Astrocyte of the spinal cord (primary cell): Measurements from ENCODE around the gene FTO.
A peak's percentile ranks its signal among the peaks of the same experiment; 100 is the strongest.

Source experiments
- DNase-seq: peaks from one replicate; pipeline ENCODE4 v3.0.0; 2011; ENCODE audit warnings: low read depth, low spot score
- H3K4me3 ChIP-seq: 2 replicates; pipeline ENCODE4 v1.5.1; 2011; ENCODE audit warnings: low read depth, mild to moderate bottlenecking, low read length, moderate library complexity
- in situ Hi-C: cut with HindIII; loops from 2 replicates; pipeline ENCODE4 v1.10.0; 2017; ENCODE audit warnings: low sequenced_read_pairs
- TF ChIP-seq, protein P1 (sequence below): IDR thresholded peaks from 2 replicates; pipeline ENCODE4 v1.5.1; 2012; ENCODE audit warnings: low read depth, mild to moderate bottlenecking, low read length, inconsistent platforms

Gene FTO

DNA sequence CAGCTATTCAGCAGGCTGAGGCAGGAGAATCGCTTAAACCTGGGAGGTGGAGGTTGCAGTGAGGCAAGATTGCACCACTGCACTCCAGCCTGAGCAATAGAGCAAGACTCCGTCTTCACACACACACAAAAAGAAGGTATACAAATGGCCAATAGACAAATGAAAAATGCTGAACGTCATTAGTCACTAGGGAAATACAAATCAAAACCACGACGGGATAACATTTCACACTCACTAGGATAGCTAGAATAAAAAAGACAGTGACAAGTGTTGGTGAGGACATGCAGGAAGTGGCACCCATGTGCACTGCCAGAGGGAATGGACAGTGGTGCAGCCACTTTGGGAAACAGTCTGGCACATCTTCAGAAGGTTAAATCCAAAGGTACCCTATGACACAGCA, 172.9 kb downstream of the FTO start:
- TF ChIP-seq, protein P1, sequence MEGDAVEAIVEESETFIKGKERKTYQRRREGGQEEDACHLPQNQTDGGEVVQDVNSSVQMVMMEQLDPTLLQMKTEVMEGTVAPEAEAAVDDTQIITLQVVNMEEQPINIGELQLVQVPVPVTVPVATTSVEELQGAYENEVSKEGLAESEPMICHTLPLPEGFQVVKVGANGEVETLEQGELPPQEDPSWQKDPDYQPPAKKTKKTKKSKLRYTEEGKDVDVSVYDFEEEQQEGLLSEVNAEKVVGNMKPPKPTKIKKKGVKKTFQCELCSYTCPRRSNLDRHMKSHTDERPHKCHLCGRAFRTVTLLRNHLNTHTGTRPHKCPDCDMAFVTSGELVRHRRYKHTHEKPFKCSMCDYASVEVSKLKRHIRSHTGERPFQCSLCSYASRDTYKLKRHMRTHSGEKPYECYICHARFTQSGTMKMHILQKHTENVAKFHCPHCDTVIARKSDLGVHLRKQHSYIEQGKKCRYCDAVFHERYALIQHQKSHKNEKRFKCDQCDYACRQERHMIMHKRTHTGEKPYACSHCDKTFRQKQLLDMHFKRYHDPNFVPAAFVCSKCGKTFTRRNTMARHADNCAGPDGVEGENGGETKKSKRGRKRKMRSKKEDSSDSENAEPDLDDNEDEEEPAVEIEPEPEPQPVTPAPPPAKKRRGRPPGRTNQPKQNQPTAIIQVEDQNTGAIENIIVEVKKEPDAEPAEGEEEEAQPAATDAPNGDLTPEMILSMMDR = no peak
- no peak overlapping the region for H3K4me3 ChIP-seq
- in situ Hi-C loops = no loop called here
- no peak for DNase-seq

DNA sequence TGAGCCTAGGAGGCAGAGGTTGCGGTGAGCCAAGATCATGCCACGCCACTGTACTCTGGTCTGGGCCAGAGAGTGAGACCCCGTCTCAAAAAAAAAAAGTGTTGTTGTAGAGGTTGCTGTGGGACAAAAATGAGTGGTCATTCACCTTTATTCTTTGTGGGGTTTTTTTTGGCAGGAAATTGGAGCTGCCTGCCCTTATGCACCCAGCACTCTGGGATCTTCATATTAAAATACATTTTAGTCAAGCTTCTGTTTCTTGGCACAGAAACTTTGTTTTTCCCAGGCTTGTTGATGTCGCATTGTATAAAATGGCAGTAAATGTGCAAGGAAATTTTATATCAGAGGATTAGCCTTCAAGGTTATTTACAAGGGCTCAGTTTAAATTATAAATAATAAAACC, 174.3 kb downstream of the FTO start:
- no peak for DNase-seq
- TF ChIP-seq, protein P1 = no peak
- in situ Hi-C loops = no loop called here
- no peak overlapping the region for H3K4me3 ChIP-seq

DNA sequence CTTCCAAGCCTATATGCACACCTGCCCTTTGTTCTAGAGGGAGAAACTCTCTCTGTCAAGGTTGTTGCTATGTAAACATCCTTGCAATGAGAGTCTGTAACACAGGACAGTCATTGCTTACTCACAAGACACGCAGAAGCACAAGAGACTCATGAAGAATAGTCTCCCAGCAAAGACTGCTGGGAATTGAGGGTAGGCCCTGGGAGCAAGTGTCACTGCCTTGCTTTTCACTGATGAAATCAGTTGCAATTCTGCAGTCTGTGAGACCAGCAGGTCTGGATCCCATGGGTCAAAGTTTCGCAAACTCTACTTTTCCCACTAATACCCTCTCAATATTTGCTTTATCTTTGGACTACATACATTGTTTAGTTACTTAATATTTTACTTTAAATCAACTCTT, 177.4 kb downstream of the FTO start:
- TF ChIP-seq, protein P1 = no peak
- DNase-seq = peak; percentile 51
- H3K4me3 ChIP-seq = no peak overlapping the region
- in situ Hi-C loops = no loop called here

DNA sequence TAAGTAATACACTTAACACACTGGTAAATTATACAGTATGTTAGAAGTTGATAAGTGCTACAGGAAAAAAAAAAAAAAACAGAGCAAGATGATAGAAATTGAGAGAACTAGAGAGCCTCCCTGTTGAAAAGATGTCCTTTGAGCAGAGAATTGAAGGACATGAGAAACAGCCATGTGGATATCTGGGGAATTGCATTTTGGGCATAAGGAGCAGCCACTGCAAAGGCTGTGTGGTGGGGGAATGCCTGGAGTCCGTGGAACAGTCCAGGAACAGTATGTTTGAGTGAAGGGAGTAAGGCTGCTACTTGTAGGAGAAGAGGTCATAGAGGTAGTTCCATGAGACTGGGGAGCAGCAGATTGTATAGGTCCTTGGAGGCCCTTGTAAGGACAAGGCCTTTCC, 178.4 kb downstream of the FTO start:
- H3K4me3 ChIP-seq = no peak overlapping the region
- TF ChIP-seq, protein P1 = no peak
- DNase-seq = no peak
- in situ Hi-C loops = no loop called here

DNA sequence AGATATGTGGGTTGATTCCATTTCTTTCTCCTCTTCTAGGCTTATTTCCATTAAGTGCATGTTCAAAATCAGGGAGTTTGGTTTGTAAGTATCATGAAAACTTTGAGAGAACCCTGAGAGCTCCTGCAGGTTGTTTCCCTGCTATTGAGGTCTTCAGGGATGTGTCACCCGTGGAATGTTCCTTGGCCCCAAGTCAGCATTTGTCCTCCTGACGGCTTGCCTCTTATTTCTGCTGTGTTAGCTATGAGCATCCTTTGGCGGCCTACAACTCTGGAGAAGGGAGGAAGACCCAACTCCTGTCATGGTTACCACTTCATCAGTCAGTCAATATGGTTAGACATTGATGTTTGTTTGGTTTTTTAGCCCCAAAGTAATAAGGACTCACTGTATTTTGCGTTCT, 180.8 kb downstream of the FTO start:
- no peak overlapping the region for H3K4me3 ChIP-seq
- DNase-seq = peak; percentile 19
- TF ChIP-seq, protein P1 = no peak
- in situ Hi-C loops = no loop called here

DNA sequence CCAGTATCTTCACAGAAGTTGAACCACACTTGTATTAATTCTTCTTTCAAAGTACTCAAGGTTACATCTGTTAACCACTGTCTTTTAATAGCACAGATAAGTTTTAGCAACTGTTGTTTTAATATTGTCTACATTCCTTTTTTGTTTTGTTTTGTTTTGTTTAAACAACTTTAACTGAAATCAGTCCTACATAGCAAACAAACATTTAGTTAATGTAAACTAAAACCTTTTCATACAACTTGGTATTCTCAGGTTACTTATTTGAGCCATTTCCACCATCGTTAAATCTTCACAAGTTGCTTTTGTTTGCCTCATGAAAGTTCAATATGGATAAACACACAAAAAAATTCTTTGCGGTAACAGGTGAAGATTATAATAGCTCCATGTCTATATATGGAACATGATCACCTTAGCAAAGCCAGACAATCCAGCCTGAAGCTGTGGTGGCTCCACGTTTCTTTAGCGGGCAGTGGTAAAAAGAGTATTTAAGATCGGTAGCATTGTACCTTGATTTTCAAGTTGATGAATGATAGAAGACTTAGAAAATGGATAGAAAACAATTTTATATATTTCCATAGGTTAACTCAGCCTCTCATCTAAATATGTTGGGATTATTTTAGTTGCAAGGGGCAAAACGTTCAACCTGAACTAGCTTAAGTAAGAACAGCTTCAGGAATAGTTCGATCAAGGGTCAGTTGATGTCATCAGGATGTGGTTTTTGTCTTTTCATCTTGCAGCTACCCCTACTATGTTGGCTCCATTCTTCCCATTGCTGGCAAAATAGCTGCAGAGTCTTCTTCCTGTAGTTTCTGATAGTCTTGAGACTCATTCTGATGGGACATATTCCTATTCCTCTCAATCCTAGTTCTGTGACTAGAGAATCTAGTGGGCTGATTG, 182.8 kb downstream of the FTO start:
- TF ChIP-seq, protein P1 = no peak
- no peak for DNase-seq
- in situ Hi-C loops = no loop called here
- H3K4me3 ChIP-seq = no peak overlapping the region
